H1 (cell line): ENCODE results near the gene PITPNM1. TPM values are rescaled to one million over a fixed set of nuclear protein-coding genes. Genes with fewer than 3 reads are reported as not detected.

Experiments
- ASH2L ChIP-seq: fragments of 200-600, 300-600 bp; sonication (generic); IDR thresholded peaks from one replicate; pipeline ENCODE4 v1.7.1; 2017; ENCODE audit warnings: low read length
- BCL11A ChIP-seq, 2 experiments: IDR thresholded peaks; one replicate each; pipeline ENCODE4 v1.6.1; 2011; ENCODE audit warnings: low read depth in 2 of 2, low read length in 2 of 2, mild to moderate bottlenecking in 2 of 2
- BRCA1 ChIP-seq: IDR thresholded peaks from 2 replicates; pipeline ENCODE4 v1.6.1; 2012; ENCODE audit warnings: low read depth, low read length, improper control_type of control experiment
- CBX5 ChIP-seq: fragments of 300-800, 300-1000 bp; sonication (generic); IDR thresholded peaks from 2 replicates; pipeline ENCODE4 v1.7.1; 2016; ENCODE audit warnings: antibody characterized with exemption, low read length, low read depth
- CBX8 ChIP-seq: fragments of 300-800, 300-1000 bp; sonication (generic); IDR thresholded peaks from 2 replicates; pipeline ENCODE4 v1.7.1; 2016; ENCODE audit warnings: low read depth, low read length, borderline replicate concordance
- EZH2 ChIP-seq: fragments of 200-600 bp; sonication (generic); IDR thresholded peaks from 2 replicates; pipeline ENCODE4 v1.7.1; 2012; ENCODE audit warnings: low read depth, mild to moderate bottlenecking, moderate library complexity, low read length, inconsistent platforms; ENCODE audit not compliant: severe bottlenecking
- HDAC2 ChIP-seq, 2 experiments: fragments of 300-600 bp in 1 of 2; sonication (generic) in 1 of 2; IDR thresholded peaks; 2 replicates each; pipeline ENCODE4 v1.6.1; 2011 to 2012; ENCODE audit warnings: low read depth in 2 of 2, low read length in 2 of 2, mild to moderate bottlenecking in 2 of 2, moderate library complexity in 2 of 2, borderline replicate concordance in 1 of 2, inconsistent platforms in 1 of 2
- JUN ChIP-seq: IDR thresholded peaks from 2 replicates; pipeline ENCODE4 v1.6.1; 2011; ENCODE audit warnings: low read depth, mild to moderate bottlenecking, improper control_type of control experiment, low read length
- KDM4A ChIP-seq: IDR thresholded peaks from one replicate; pipeline ENCODE4 v1.7.1; 2012; ENCODE audit warnings: low read depth, mild to moderate bottlenecking, moderate library complexity, low read length, inconsistent platforms; ENCODE audit not compliant: severe bottlenecking
- KDM5A ChIP-seq: fragments of 200-600 bp; IDR thresholded peaks from 2 replicates; pipeline ENCODE4 v1.7.1; 2012; ENCODE audit warnings: mild to moderate bottlenecking, low read length, inconsistent platforms, mixed read lengths
- MAFK ChIP-seq: IDR thresholded peaks from 2 replicates; pipeline ENCODE4 v1.6.1; 2012; ENCODE audit warnings: low read depth, mild to moderate bottlenecking, improper control_type of control experiment, low read length
- MAX ChIP-seq: IDR thresholded peaks from 2 replicates; pipeline ENCODE4 v1.6.1; 2012; ENCODE audit warnings: inconsistent platforms
- POLR2AphosphoS5 ChIP-seq: IDR thresholded peaks from 2 replicates; pipeline ENCODE4 v1.6.1; 2011; ENCODE audit warnings: low read depth, low read length
- RAD21 ChIP-seq, 2 experiments: IDR thresholded peaks in 1 of 2; conservative IDR thresholded peaks in 1 of 2; 2 replicates each; pipeline ENCODE4 v1.6.1; 2011; ENCODE audit warnings: low read depth in 2 of 2, low read length in 2 of 2, improper control_type of control experiment in 1 of 2, inconsistent platforms in 1 of 2, mild to moderate bottlenecking in 1 of 2, moderate library complexity in 1 of 2
- RBBP5 ChIP-seq: IDR thresholded peaks from 2 replicates; pipeline ENCODE4 v1.7.1; 2012; ENCODE audit warnings: low read depth, mild to moderate bottlenecking, inconsistent platforms, low read length, moderate library complexity, borderline replicate concordance
- SIN3A ChIP-seq, 2 experiments: IDR thresholded peaks in 1 of 2; conservative IDR thresholded peaks in 1 of 2; 2 replicates each; pipeline ENCODE4 v1.6.1; 2011 to 2012; ENCODE audit warnings: low read length in 2 of 2, improper control_type of control experiment in 1 of 2, low read depth in 1 of 2, mild to moderate bottlenecking in 1 of 2
- SRF ChIP-seq: IDR thresholded peaks from 2 replicates; pipeline ENCODE4 v1.6.1; 2011; ENCODE audit warnings: mild to moderate bottlenecking, low read depth, low read length, moderate library complexity
- TCF12 ChIP-seq: IDR thresholded peaks from 2 replicates; pipeline ENCODE4 v1.6.1; 2011; ENCODE audit warnings: low read depth, mild to moderate bottlenecking, low read length
- TEAD4 ChIP-seq: IDR thresholded peaks from 2 replicates; pipeline ENCODE4 v1.6.1; 2012; ENCODE audit warnings: low read depth, low read length, inconsistent platforms, mixed read lengths
- YY1 ChIP-seq: IDR thresholded peaks from 2 replicates; pipeline ENCODE4 v1.6.1; 2011; ENCODE audit warnings: low read depth, mild to moderate bottlenecking, low read length
- polyA plus RNA-seq, 7 experiments: library from polyadenylated mRNA; depleted of rRNA in 3 of 7; stranded (reverse) in 5 of 7; unstranded in 2 of 7; fragments of >200 nt in 5 of 7; fragments of 200-250 nt in 2 of 7; gene quantifications; 1 replicate in 5 of 7; 2 replicates in 1 of 7; 4 replicates in 1 of 7; pipeline versions ENCODE4 v1.2.1 to v1.2.3, GENCODE V29; 2011 to 2013; ENCODE audit warnings: missing spikeins in 2 of 7, mixed read lengths in 2 of 7
- total RNA-seq: library from RNA; stranded (reverse); fragmentation: NEBNext Ultra II Directional; extraction: Animal tissue kit (Norgen Biotek cat#: 25700); gene quantifications from 2 replicates; pipeline ENCODE4 v1.2.1, GENCODE V29; 2021
- TF ChIP-seq, protein P1 (sequence below): IDR thresholded peaks from 2 replicates; pipeline ENCODE4 v1.6.1; 2011; ENCODE audit warnings: low read depth, mild to moderate bottlenecking, low read length; ENCODE audit not compliant: insufficient read depth
- TF ChIP-seq, protein P2 (sequence below): IDR thresholded peaks from 2 replicates; pipeline ENCODE4 v1.6.1; 2012; ENCODE audit warnings: inconsistent platforms

PITPNM1 gene
- total and polyA plus RNA-seq, 2 of the 8 experiments (the other 6 are each of a cell fraction or from before 2014, with no cell fraction given) = 27.2 to 52.7 TPM

DNA sequence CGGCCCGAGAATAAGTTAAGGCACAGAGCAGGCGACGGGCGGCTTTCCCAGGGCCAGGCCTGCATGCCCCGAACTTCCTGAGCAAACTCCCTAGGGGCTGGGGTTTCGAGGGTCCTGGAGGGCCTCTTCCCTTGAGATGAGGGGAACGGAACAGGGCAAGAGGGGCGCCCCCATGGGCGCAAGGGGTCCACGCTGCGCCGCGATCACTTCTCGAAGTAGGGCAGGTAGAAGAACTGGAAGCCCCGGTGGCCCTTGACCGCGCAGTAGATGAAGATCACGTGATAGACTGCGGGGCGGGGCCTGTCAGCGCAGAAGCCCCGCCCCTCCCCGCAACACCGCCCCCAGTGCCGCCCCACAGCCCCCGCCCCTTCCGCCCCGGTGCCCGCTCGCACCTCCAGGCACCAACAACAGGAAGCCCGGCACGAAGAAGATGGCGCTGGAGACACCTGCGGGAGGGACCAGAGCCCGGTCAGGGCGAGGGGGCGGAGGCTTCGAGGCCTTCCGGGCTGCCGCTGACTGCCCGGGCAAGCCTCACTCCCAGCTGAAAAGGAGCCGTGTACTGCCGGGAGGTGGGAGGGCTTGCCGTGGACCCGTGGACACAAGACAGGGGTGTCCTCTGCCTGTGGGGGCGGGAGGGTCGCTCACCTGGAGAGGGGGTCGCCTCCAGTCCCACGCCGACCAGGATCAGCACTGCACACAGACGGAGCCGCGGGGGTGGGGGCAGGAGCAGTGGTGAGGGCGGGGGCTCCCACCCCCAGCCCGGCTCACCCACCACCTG lies 40.6 kb downstream of the PITPNM1 start (continued):
- TF ChIP-seq, protein P1, sequence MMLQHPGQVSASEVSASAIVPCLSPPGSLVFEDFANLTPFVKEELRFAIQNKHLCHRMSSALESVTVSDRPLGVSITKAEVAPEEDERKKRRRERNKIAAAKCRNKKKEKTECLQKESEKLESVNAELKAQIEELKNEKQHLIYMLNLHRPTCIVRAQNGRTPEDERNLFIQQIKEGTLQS = no peak
- peak; percentile 56; the same call in 1 of the 2 replicates for TF ChIP-seq POLR2AphosphoS5
- no peak for TF ChIP-seq HDAC2 (IDR thresholded peaks at IDR 0.05; ENCODE audit: borderline replicate concordance in 1 of 2, low read depth in 2 of 2, low read length in 2 of 2)
- peak; percentile 42 for TF ChIP-seq ASH2L
- TF ChIP-seq CBX8 = no peak
- peak in 1 of 2 experiments; percentile 85; a peak in 1 of 4 replicates for TF ChIP-seq SIN3A (conservative IDR thresholded peaks at IDR 0.05 in 1 of 2, IDR thresholded peaks at IDR 0.05 in 1 of 2; ENCODE audit: low read depth in 1 of 2, low read length in 2 of 2)
- 0 out of 2 replicates have a peak, but pooled peaks have one; percentile 7 for TF ChIP-seq MAX
- no peak for TF ChIP-seq SRF
- peak; percentile 54; the same call in 1 of the 2 replicates for TF ChIP-seq KDM5A
- TF ChIP-seq, protein P2, sequence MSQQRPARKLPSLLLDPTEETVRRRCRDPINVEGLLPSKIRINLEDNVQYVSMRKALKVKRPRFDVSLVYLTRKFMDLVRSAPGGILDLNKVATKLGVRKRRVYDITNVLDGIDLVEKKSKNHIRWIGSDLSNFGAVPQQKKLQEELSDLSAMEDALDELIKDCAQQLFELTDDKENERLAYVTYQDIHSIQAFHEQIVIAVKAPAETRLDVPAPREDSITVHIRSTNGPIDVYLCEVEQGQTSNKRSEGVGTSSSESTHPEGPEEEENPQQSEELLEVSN = no peak
- TF ChIP-seq TEAD4 = no peak
- TF ChIP-seq JUN = no peak
- no peak for TF ChIP-seq EZH2
- peak; percentile 37 for TF ChIP-seq KDM4A
- TF ChIP-seq YY1 = peak; percentile 85; the same call in 1 of the 2 replicates
- TF ChIP-seq CBX5 = no peak
- TF ChIP-seq RAD21 (IDR thresholded peaks at IDR 0.05 in 1 of 2, conservative IDR thresholded peaks at IDR 0.05 in 1 of 2; ENCODE audit: low read depth in 2 of 2, low read length in 2 of 2) = no peak
- no peak for TF ChIP-seq BRCA1
- TF ChIP-seq RBBP5 = no peak
- no peak for TF ChIP-seq MAFK
- TF ChIP-seq TCF12 = no peak
- no peak for TF ChIP-seq BCL11A (IDR thresholded peaks at IDR 0.05; ENCODE audit: low read depth in 2 of 2, low read length in 2 of 2)
